Karpas-422 (cell line): ENCODE measurements around the gene RASD2. TPM values are rescaled to one million over a fixed set of nuclear protein-coding genes. Genes with fewer than 3 reads are reported as not detected.
A peak's percentile ranks its signal among the peaks of the same experiment; 100 is the strongest.
"Not testable (repeated sequence)": the region's sequence is repeated elsewhere in the genome, so short reads cannot be mapped to it uniquely, and the experiment has no call there.

Experiments
- DNase-seq: peaks from one replicate; pipeline ENCODE4 v3.0.0-alpha.2; 2015
- H2AFZ ChIP-seq: fragments of 200-600 bp; sonication (generic); 2 replicates; pipeline ENCODE4 v1.6.1; 2014; ENCODE audit warnings: antibody characterized with exemption, low read length, mixed read lengths
- H3K27ac ChIP-seq: fragments of 200-600 bp; sonication (generic); 2 replicates; pipeline ENCODE4 v1.5.1; 2014; ENCODE audit warnings: mild to moderate bottlenecking, low read length, moderate library complexity
- H3K27me3 ChIP-seq: fragments of 200-600 bp; sonication (generic); 2 replicates; pipeline ENCODE4 v1.6.1; 2014; ENCODE audit warnings: low read length, mixed read lengths
- H3K36me3 ChIP-seq: fragments of 200-600 bp; sonication (generic); 2 replicates; pipeline ENCODE4 v1.6.1; 2014; ENCODE audit warnings: low read length, mixed read lengths; ENCODE audit not compliant: insufficient read depth
- H3K4me1 ChIP-seq: fragments of 200-600 bp; sonication (generic); 2 replicates; pipeline ENCODE4 v1.6.1; 2014; ENCODE audit warnings: mild to moderate bottlenecking, low read length, mixed read lengths
- H3K4me2 ChIP-seq: fragments of 200-600 bp; sonication (generic); 2 replicates; pipeline ENCODE4 v1.6.1; 2014; ENCODE audit warnings: low read length, low read depth, mild to moderate bottlenecking; ENCODE audit not compliant: poor library complexity, severe bottlenecking
- H3K4me3 ChIP-seq: fragments of 200-600 bp; sonication (generic); 2 replicates; pipeline ENCODE4 v1.5.1; 2014; ENCODE audit warnings: mild to moderate bottlenecking, antibody characterized with exemption, low read length, mixed read lengths
- H3K79me2 ChIP-seq: fragments of 200-600 bp; sonication (generic); 2 replicates; pipeline ENCODE4 v1.6.1; 2014; ENCODE audit warnings: mild to moderate bottlenecking, low read length, mixed read lengths
- H3K9ac ChIP-seq: fragments of 200-600 bp; sonication (generic); 2 replicates; pipeline ENCODE4 v1.6.0; 2014; ENCODE audit warnings: low read length
- H3K9me2 ChIP-seq: fragments of 200-600 bp; sonication (generic), shearing (Covaris generic); replicated peaks from 2 replicates; pipeline ENCODE4 v1.6.0; 2014; ENCODE audit warnings: mild to moderate bottlenecking, low read length, moderate library complexity; ENCODE audit not compliant: insufficient read depth
- H3K9me3 ChIP-seq: fragments of 300-700, 200-600 bp; sonication (generic); 2 replicates; pipeline ENCODE4 v1.6.1; 2014; ENCODE audit warnings: low read length, mixed read lengths
- H4K20me1 ChIP-seq: fragments of 200-600 bp; sonication (generic); 2 replicates; pipeline ENCODE4 v1.6.1; 2014; ENCODE audit warnings: mild to moderate bottlenecking, antibody characterized with exemption, low read length, low read depth; ENCODE audit not compliant: insufficient read depth
- total RNA-seq: library from RNA; depleted of rRNA; stranded (reverse); fragments of >200 nt; shearing (Covaris generic); gene quantifications from 2 replicates; pipeline ENCODE4 v1.2.3, GENCODE V29; 2014; ENCODE audit warnings: low replicate concordance

Gene RASD2
- total RNA-seq, 1 experiment from 2014 or later, result not detected

- no peak overlapping the region for H3K4me3 ChIP-seq
- H3K27ac ChIP-seq, result no peak overlapping the region
- no peak overlapping the region for H3K9ac ChIP-seq
- no peaks in the 10 kb centered on the region for H3K4me1 ChIP-seq
- H3K9me3 ChIP-seq, result no peaks in the 10 kb centered on the region
- DNase-seq, result no peak
- H3K27me3 ChIP-seq, result 0 out of 2 replicates have a peak, but pooled peaks cover 4% of the 10 kb centered on the region
- no peaks in the 10 kb centered on the region for H3K36me3 ChIP-seq
- H3K4me2 ChIP-seq, result no peak overlapping the region
- no peak overlapping the region for H2AFZ ChIP-seq
- no peaks in the 10 kb centered on the region for H3K9me2 ChIP-seq
- H3K79me2 ChIP-seq, result no peaks in the 10 kb centered on the region
- no peaks in the 10 kb centered on the region; the same call in 1 of the 2 replicates for H4K20me1 ChIP-seq
Measured at GRCh38 chr22:35514366-35514765, 26.3 kb upstream of the RASD2 start.

DNA sequence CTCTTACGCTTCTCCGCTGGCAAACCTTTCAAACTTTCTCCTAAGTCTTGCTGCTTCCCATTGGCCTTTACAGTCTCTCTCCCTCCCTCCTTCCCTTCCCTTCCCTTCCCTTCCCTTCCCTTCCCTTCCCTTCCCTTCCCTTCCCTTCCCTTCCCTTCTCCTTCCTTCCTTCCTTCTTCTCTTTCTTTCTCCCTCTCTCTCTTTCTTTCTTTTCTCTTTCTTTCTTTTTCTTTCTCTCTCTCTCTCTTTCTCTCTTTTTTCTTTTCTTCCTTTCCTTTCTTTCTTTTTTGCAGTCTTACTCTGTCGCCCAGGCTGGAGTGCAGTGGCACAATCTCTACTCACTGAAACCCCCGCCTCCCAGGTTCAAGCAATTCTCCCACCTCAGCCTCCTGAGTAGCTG, 24.7 kb upstream of the RASD2 start:
- not testable (repeated sequence) for H4K20me1 ChIP-seq, H3K79me2 ChIP-seq, DNase-seq, H3K4me3 ChIP-seq, H3K9ac ChIP-seq, H3K27ac ChIP-seq, H3K27me3 ChIP-seq, H3K9me2 ChIP-seq, H3K4me2 ChIP-seq, H3K9me3 ChIP-seq, H2AFZ ChIP-seq, H3K36me3 ChIP-seq, H3K4me1 ChIP-seq

GRCh38 chr22:35516723-35517122, 23.9 kb upstream of the RASD2 start:
- Histone ChIP-seq H3K79me2 (no peaks in the 10 kb centered on the region), H3K27ac (no peak overlapping the region), H3K4me3 (no peak overlapping the region), H3K27me3 (0 out of 2 replicates have a peak, but pooled peaks cover 4% of the 10 kb centered on the region), H3K9me2 (no peaks in the 10 kb centered on the region), H4K20me1 (no peaks in the 10 kb centered on the region; the same call in 1 of the 2 replicates), H3K36me3 (no peaks in the 10 kb centered on the region), H3K4me1 (no peaks in the 10 kb centered on the region), H3K9me3 (no peaks in the 10 kb centered on the region), H3K4me2 (no peak overlapping the region), H3K9ac (no peak overlapping the region), H2AFZ (no peak overlapping the region)
- DNase-seq, result no peak

- H3K4me1 ChIP-seq, result no peaks in the 10 kb centered on the region
- H3K9ac ChIP-seq, result no peak overlapping the region
- H3K9me3 ChIP-seq, result no peaks in the 10 kb centered on the region
- 0 out of 2 replicates have a peak, but pooled peaks cover 4% of the 10 kb centered on the region for H3K27me3 ChIP-seq
- no peak overlapping the region for H3K27ac ChIP-seq
- H3K4me3 ChIP-seq, result no peak overlapping the region
- H3K4me2 ChIP-seq, result no peak overlapping the region
- no peaks in the 10 kb centered on the region for H3K36me3 ChIP-seq
- H2AFZ ChIP-seq, result no peak overlapping the region
- DNase-seq, result peak; percentile 67
- H3K9me2 ChIP-seq, result no peaks in the 10 kb centered on the region
- no peaks in the 10 kb centered on the region for H3K79me2 ChIP-seq
- no peaks in the 10 kb centered on the region; the same call in 1 of the 2 replicates for H4K20me1 ChIP-seq
Measured at GRCh38 chr22:35517207-35517606, 23.4 kb upstream of the RASD2 start.

GRCh38 chr22:35517769-35518530, 22.7 kb upstream of the RASD2 start:
- Histone ChIP-seq H3K9ac (no peak overlapping the region), H4K20me1 (no peaks in the 10 kb centered on the region; the same call in 1 of the 2 replicates), H2AFZ (no peak overlapping the region), H3K9me3 (no peaks in the 10 kb centered on the region), H3K9me2 (no peaks in the 10 kb centered on the region), H3K27me3 (0 out of 2 replicates have a peak, but pooled peaks cover 4% of the 10 kb centered on the region), H3K79me2 (no peaks in the 10 kb centered on the region), H3K27ac (no peak overlapping the region), H3K4me3 (no peak overlapping the region), H3K4me2 (no peak overlapping the region), H3K36me3 (no peaks in the 10 kb centered on the region), H3K4me1 (no peaks in the 10 kb centered on the region)
- DNase-seq, result no peak

DNA sequence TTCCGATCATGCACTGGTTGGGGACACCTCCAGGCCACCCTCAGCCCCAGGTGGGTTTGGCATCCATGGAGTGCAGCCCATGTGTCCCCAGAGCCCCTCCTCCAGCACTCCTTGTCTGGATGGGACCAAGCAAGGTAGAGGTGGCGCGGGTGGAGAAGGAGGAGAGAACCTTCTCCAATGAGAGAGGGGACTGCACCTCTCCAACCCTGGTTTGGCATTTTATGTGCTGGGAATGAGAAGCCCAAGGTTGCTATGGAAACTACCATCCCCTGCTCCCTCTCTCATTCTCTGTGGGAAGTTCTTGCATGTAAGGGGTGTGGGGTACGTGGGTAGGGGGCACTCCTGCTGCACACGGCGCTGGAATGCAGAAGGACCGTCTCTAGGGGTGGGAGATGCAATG, 21.8 kb upstream of the RASD2 start:
- Histone ChIP-seq H3K4me3 (no peak overlapping the region), H3K9me3 (no peaks in the 10 kb centered on the region), H3K27ac (no peak overlapping the region), H3K36me3 (no peaks in the 10 kb centered on the region), H3K9me2 (no peaks in the 10 kb centered on the region), H3K4me1 (peaks cover 7% of the 10 kb centered on the region), H3K79me2 (no peaks in the 10 kb centered on the region), H3K9ac (no peak overlapping the region), H2AFZ (no peak overlapping the region), H4K20me1 (no peaks in the 10 kb centered on the region; the same call in 1 of the 2 replicates), H3K27me3 (0 out of 2 replicates have a peak, but pooled peaks cover 4% of the 10 kb centered on the region), H3K4me2 (no peak overlapping the region)
- no peak for DNase-seq

- H2AFZ ChIP-seq, result no peak overlapping the region
- no peak overlapping the region for H3K4me3 ChIP-seq
- H3K79me2 ChIP-seq, result no peaks in the 10 kb centered on the region
- no peaks in the 10 kb centered on the region for H3K36me3 ChIP-seq
- peaks cover 9% of the 10 kb centered on the region for H3K4me1 ChIP-seq
- no peak for DNase-seq
- no peaks in the 10 kb centered on the region; the same call in 1 of the 2 replicates for H4K20me1 ChIP-seq
- H3K27me3 ChIP-seq, result 0 out of 2 replicates have a peak, but pooled peaks cover 4% of the 10 kb centered on the region
- no peaks in the 10 kb centered on the region for H3K9me3 ChIP-seq
- H3K27ac ChIP-seq, result no peak overlapping the region
- no peaks in the 10 kb centered on the region for H3K9me2 ChIP-seq
- no peak overlapping the region for H3K9ac ChIP-seq
- no peak overlapping the region for H3K4me2 ChIP-seq
Measured at GRCh38 chr22:35519306-35520000, 21.2 kb upstream of the RASD2 start.
